HEK293 (cell line): Measurements from ENCODE around the gene ST3GAL2.

Experiments used
- HOXC10 ChIP-seq: sonication (generic); formaldehyde crosslinking; IDR thresholded peaks from 2 replicates; pipeline ENCODE4 v1.8.1; 2023; ENCODE audit warnings: mild to moderate bottlenecking, missing genetic modification reagents
- KLF8 ChIP-seq: fragments of 450-650 bp; formaldehyde crosslinking; IDR thresholded peaks from 2 replicates; pipeline ENCODE4 v1.5.1; 2016; ENCODE audit warnings: missing biosample characterization, missing genetic modification characterization
- SALL2 ChIP-seq: fragments of 450-650 bp; formaldehyde crosslinking; IDR thresholded peaks from 2 replicates; pipeline ENCODE4 v1.5.0; 2017; ENCODE audit warnings: missing biosample characterization, mild to moderate bottlenecking, missing genetic modification characterization, borderline replicate concordance
- ZBTB8A ChIP-seq: fragments of 450-650 bp; formaldehyde crosslinking; IDR thresholded peaks from 2 replicates; pipeline ENCODE4 v1.5.1; 2016; ENCODE audit warnings: missing biosample characterization, missing genetic modification characterization
- ZNF121 ChIP-seq: fragments of 450-650 bp; formaldehyde crosslinking; IDR thresholded peaks from 2 replicates; pipeline ENCODE4 v1.5.1; 2016; ENCODE audit warnings: missing biosample characterization, missing genetic modification characterization
- ZNF23 ChIP-seq: fragments of 450-650 bp; formaldehyde crosslinking; IDR thresholded peaks from 2 replicates; pipeline ENCODE4 v1.5.1; 2016; ENCODE audit warnings: missing biosample characterization, missing genetic modification characterization, borderline replicate concordance
- ZNF510 ChIP-seq: fragments of 450-650 bp; formaldehyde crosslinking; IDR thresholded peaks from 2 replicates; pipeline ENCODE4 v1.5.1; 2018; ENCODE audit warnings: mild to moderate bottlenecking, missing genetic modification characterization, missing biosample characterization; ENCODE audit not compliant: insufficient replicate concordance
- ZNF571 ChIP-seq: fragments of 450-650 bp; formaldehyde crosslinking; IDR thresholded peaks from 2 replicates; pipeline ENCODE4 v1.5.0; 2017; ENCODE audit warnings: missing biosample characterization, missing genetic modification characterization
- TF ChIP-seq, protein P1 (sequence below): fragments of 450-650 bp; formaldehyde crosslinking; IDR thresholded peaks from 2 replicates; pipeline ENCODE4 v1.5.1; 2016; ENCODE audit warnings: missing biosample characterization, missing genetic modification characterization
- TF ChIP-seq, protein P2 (sequence below): fragments of 450-650 bp; formaldehyde crosslinking; IDR thresholded peaks from 2 replicates; pipeline ENCODE4 v1.5.1; 2016; ENCODE audit warnings: missing biosample characterization, missing genetic modification characterization

DNA sequence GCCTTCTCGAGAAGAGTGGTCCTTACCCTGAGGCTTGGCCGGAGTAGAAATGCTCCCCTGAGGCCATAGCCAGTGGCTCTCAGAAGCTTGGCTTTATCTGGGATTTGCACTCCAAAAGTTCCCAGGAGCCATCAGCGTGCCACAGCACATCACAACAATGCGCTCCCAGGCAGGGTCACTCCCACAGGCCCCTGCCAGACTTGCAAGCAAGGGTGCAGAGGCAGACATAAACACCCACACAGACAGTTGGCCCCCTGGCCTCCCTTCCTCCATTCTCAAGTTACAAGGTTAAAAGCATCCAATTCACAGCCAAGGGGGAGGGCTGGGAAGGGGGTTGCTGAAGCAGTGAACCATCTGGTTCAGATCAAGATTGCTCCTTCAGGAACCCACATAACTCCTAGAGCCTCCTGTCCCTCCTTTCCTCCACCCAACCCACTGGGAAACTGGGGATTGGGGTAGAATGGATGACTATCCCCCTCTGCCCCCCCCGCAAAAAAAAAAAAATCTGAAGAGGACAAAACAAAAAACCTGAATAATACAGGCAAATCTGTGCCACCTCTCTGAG lies 1.8 kb downstream of the ST3GAL2 start:
- TF ChIP-seq, protein P1, sequence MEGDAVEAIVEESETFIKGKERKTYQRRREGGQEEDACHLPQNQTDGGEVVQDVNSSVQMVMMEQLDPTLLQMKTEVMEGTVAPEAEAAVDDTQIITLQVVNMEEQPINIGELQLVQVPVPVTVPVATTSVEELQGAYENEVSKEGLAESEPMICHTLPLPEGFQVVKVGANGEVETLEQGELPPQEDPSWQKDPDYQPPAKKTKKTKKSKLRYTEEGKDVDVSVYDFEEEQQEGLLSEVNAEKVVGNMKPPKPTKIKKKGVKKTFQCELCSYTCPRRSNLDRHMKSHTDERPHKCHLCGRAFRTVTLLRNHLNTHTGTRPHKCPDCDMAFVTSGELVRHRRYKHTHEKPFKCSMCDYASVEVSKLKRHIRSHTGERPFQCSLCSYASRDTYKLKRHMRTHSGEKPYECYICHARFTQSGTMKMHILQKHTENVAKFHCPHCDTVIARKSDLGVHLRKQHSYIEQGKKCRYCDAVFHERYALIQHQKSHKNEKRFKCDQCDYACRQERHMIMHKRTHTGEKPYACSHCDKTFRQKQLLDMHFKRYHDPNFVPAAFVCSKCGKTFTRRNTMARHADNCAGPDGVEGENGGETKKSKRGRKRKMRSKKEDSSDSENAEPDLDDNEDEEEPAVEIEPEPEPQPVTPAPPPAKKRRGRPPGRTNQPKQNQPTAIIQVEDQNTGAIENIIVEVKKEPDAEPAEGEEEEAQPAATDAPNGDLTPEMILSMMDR (tag by site-specific recombination), result no peak
- TF ChIP-seq ZNF23 (tag by site-specific recombination) (no peak), ZNF571 (tag by site-specific recombination) (no peak), KLF8 (tag by site-specific recombination) (no peak), ZNF121 (tag by site-specific recombination) (no peak), SALL2 (no peak), ZNF510 (tag by site-specific recombination) (no peak), HOXC10 (CRISPR knock-in tag) (no peak), ZBTB8A (tag by site-specific recombination) (no peak)
- TF ChIP-seq, protein P2, sequence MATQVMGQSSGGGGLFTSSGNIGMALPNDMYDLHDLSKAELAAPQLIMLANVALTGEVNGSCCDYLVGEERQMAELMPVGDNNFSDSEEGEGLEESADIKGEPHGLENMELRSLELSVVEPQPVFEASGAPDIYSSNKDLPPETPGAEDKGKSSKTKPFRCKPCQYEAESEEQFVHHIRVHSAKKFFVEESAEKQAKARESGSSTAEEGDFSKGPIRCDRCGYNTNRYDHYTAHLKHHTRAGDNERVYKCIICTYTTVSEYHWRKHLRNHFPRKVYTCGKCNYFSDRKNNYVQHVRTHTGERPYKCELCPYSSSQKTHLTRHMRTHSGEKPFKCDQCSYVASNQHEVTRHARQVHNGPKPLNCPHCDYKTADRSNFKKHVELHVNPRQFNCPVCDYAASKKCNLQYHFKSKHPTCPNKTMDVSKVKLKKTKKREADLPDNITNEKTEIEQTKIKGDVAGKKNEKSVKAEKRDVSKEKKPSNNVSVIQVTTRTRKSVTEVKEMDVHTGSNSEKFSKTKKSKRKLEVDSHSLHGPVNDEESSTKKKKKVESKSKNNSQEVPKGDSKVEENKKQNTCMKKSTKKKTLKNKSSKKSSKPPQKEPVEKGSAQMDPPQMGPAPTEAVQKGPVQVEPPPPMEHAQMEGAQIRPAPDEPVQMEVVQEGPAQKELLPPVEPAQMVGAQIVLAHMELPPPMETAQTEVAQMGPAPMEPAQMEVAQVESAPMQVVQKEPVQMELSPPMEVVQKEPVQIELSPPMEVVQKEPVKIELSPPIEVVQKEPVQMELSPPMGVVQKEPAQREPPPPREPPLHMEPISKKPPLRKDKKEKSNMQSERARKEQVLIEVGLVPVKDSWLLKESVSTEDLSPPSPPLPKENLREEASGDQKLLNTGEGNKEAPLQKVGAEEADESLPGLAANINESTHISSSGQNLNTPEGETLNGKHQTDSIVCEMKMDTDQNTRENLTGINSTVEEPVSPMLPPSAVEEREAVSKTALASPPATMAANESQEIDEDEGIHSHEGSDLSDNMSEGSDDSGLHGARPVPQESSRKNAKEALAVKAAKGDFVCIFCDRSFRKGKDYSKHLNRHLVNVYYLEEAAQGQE, result no peak
